Ishikawa (cell line): ENCODE results near the gene KIF5B.

Source experiments
- CEBPB ChIP-seq: IDR thresholded peaks from 2 replicates; pipeline ENCODE4 v1.6.1; 2012
- CREB1 ChIP-seq: IDR thresholded peaks from 2 replicates; pipeline ENCODE4 v1.6.1; 2012; ENCODE audit warnings: low read depth
- EP300 ChIP-seq: IDR thresholded peaks from 2 replicates; pipeline ENCODE4 v1.6.1; 2012; ENCODE audit warnings: borderline replicate concordance
- FOXM1 ChIP-seq: IDR thresholded peaks from 2 replicates; pipeline ENCODE4 v1.6.1; 2012; ENCODE audit warnings: low read depth, borderline replicate concordance
- MAX ChIP-seq: IDR thresholded peaks from 2 replicates; pipeline ENCODE4 v1.6.1; 2012
- RAD21 ChIP-seq: IDR thresholded peaks from 2 replicates; pipeline ENCODE4 v1.6.1; 2012; ENCODE audit warnings: low read depth
- TAF1 ChIP-seq: IDR thresholded peaks from 2 replicates; pipeline ENCODE4 v1.6.1; 2012; ENCODE audit warnings: low read depth, mild to moderate bottlenecking
- TEAD4 ChIP-seq: IDR thresholded peaks from 2 replicates; pipeline ENCODE4 v1.6.1; 2012
- ZBTB7A ChIP-seq: IDR thresholded peaks from 2 replicates; pipeline ENCODE4 v1.6.1; 2012; ENCODE audit warnings: low read depth

GRCh38 chr10:32031920-32032319 is 24.3 kb downstream of the KIF5B start:
- TF ChIP-seq CREB1 = no peak
- TF ChIP-seq RAD21 = no peak
- no peak for TF ChIP-seq EP300
- TF ChIP-seq MAX = no peak
- TF ChIP-seq CEBPB = no peak
- TF ChIP-seq TAF1 = no peak
- no peak for TF ChIP-seq FOXM1
- TF ChIP-seq TEAD4 = no peak
- TF ChIP-seq ZBTB7A = no peak
